Activated T-cell treated with anti-CD3 and anti-CD28 coated beads for 24 hours (primary cell): ENCODE measurements around the gene SHC1.

Experiments
- DNase-seq: peaks from one replicate; pipeline ENCODE4 v3.0.0-alpha.2; 2020; ENCODE audit warnings: low read depth

SHC1 gene

DNA sequence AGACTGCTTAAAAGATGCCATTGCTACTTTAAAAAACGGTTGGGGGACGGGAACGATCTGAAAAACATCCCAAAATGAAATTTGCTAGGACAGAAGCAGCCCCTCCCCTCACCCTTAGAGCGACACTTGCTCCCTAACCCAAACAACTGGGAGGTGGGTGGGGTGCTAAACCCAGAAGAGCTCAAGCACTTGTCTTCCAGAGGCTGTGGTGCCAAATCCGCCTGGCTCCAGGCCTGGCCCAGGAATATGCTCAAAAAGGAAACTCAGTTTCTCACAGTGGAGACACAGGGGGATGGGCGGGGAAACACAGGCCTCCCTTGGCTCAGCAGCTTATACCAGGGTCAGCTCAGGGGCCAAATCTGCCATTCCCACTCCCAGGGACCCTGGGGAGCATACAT lies 14.0 kb downstream of the SHC1 start:
- no peak for DNase-seq

DNA sequence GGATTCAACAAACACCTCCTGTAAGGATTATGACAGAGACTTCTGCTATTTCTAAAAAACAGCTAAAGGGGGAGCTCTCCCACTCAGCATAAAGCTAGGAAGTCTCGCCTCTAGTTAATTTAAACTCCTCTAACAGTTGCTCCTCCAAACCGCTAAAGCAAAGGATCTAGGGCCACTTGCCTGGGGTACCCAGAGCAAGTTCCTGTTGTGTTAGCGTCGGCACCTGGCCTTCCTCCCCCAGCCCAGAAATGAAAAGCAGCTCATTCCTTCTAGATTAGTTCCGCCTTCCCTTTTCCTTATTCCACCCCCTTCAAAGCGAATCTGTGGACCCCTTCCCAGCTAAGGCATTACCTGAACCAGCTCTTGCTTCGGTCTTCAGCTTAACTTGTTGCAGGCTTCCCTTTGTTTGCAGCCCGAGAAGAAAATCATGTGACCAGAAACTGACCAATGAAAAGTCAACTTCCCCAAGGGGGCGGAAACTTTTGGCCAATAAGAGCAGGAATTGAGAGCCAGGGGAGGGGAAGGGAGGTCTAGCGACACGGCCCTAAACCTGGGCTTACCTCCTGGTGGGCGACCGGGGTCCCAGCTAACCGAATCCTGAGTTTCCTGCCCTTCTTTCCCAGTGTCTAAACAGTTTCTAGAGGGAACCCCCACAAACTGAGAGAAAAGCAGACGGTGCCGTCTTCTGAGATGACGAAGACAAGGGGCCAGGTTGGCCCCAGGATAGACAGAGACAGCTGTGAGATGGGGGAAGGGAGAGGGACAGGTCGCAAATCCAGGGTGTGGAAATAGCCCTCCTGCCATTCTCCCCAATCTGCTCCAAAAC lies 14.6 kb downstream of the SHC1 start, which contains the start of gene PBXIP1:
Gene PBXIP1, minus strand, starts transcription at position 382 of the 826 bp plus-strand sequence. CDS start 2,378 bp downstream, outside the sequence.
- peak; percentile 79 for DNase-seq

DNA sequence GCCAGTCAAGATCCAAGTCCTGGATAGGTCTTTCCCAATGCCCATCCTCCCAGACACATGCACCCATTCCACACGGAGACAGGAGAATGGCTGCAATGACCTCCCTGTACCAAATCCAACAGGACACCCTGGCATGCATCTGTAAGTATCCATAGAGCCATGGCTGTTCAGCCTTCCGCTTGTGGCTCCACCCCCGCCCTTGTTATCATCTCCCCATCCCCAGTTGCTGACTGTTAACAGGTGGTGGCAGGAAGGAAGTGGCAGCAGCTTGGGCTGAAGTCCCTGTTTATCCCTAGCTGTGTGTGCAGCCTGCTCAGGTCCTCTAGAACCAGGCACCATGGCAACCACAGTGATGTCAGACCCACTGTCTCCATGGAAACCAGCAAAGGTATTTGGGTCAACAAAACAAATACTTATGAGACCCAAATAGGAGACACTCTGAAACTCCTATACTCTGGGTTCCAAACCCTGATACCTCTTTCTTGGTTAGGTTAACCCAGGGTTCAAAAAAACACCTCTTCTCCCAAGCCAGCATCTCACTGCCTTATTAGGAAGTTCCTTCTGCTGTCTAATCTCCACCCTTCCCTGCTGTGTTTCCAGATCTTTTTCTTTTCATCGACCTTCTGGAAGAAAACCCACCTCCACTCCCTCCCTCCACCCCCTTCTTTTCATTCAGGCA lies 15.4 kb downstream of the SHC1 start:
- peak; percentile 64 for DNase-seq

DNA sequence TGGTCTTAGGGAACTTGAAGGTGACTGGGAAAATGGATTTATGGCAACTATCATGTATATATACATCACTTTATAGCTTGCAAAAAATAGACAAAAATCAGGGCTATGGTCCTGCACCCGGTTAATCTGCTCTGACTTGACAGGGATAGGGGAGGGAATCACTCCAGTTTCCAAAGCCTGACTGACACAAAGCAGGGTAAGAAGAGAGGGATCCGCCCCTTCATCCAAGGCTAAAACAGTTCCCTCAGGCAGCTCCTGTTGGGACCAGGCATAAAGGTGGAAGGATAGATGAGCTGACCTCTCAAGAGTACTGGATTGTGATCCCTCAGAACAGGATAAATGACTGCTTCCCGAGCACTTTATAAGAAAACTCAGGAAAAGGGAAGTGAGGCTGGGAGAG lies 16.0 kb downstream of the SHC1 start:
- no peak for DNase-seq

DNA sequence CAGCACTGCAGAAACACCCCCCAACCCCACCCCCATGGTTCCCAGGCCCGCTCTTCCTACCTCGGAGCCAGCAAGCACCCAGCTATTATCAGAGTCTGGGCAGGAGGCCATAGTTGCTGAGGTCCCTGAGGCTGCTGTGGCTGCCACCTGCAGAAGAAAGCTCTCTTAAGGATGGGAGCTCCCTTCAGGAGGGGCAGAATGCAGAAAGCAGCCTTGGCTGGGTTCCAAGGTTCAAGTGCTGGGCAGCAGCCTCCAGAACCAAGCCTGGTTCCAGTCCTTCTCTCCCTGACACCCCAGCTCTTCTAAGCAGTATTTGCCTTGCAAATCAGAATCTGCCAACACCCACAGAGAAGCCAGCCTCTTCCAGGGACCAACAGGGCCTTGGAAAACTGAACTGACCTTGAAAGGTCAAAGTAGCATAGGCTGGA lies 16.9 kb downstream of the SHC1 start:
- no peak for DNase-seq

DNA sequence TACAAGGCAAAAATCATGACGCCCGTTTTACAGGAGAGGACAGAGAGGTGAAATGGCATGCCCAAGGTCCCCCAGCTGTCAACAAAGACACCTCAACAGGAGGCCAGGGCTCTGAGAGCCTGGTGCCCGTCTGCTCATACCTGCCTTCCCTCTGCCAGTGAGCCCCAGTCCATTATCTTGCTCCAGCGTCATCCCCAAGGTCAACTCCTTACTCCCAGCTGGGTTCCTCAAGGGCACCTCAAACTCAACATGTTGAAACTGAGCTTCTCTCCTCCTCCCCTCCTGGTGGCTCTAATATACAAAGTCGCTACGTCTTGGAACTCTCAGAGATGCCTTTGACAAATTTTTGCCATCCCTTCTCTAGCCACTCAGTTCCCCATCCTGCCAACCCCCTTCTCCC lies 17.9 kb downstream of the SHC1 start:
- no peak for DNase-seq

DNA sequence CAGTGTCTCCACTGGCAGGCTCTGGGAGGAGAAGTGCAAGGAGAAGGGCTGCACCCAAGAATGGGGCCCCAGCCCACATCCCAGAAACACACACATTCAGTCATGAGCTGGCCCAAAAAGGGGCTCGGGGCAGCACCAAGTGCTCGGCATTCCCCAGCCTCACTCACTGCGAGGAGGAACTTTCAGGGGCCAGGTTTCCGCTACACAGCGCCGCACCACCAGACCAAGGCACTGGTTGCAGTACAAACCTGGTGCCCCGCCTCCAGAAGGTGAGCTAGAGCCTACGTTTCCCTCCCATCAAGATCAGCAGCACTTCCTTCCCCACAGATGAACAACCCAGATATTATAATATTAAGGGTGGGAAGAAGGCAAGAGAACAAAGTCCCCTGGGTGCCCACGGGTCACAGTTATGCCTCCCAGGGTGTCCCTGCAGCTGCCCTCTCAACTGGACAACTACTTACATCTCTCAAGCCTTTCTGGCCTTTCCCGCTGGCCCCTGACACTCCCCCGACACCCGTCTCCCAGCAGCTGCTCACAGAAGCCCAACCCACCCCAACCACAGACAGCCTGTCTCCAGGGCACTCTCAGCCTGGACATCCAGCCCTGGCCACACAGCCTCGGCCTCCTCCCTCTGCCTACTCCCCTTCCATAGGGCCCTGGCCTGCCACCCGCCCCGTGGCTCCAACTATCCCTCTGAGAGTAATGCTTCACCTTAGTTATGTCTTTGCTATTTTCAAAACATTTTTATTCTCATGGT lies 18.5 kb downstream of the SHC1 start:
- DNase-seq: peak; percentile 55

DNA sequence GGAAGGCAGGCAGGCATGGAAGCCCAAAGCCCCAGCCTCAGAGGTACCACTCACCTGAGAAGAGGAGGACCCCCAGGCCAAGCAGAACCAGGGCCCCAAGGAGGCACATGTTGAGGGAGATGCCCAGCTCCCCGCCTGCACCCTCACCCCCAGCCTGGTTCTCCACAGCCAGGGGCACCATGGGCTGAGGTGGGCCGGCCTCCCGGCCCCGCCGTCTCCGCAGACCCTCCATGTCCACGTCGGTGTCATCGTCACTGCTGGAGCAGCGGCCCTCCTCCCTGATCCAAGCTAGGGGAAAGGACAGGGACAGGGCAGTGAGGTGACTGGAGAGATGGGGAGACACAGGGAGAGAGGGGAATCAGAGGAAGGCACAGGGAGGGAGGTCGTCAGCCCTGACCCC lies 22.5 kb downstream of the SHC1 start:
- DNase-seq: no peak

DNA sequence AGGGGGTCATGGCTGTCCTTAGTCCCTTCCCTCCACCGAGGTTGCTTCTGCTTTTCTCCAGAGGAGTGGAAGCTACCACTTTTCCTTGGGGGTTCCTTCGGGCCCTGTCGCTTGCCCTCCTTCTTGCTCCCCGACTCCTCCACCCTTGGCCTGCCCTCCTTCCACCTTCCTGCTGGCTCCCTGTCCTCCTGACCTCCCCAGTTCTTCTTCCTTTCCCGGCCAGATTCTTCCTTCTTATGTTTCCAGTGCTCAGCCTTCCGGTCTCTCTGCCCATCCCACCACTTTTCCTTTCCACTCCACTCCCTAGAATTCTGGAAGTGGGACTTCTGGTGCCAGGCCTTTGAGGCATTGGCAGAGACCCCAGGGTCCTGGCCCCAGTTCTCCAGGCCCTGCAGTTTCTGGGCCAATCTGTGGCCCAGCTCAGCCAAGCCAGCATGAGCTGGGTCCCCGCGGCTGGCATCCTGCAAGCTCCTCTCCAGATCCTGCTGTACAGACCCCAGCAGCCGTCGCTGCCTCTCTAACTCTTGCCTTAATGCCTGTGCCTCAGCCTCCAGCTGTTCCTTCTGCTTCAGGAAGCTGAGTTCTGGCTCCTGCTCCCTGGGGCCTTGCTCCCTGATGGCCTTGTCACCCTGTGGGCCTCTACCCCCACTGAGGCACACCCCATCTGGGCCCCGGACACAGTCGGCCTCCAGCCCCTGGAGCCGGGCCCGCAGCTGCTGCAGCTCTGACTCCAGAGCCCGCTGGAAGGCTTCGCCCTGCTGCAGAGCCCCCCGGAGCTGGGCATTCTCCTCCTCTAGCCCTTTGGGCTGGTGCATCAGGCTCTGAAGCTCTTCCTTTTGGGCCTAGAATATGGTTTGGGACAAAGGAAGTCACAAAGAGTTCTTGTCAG lies 24.3 kb downstream of the SHC1 start:
- DNase-seq: no peak

DNA sequence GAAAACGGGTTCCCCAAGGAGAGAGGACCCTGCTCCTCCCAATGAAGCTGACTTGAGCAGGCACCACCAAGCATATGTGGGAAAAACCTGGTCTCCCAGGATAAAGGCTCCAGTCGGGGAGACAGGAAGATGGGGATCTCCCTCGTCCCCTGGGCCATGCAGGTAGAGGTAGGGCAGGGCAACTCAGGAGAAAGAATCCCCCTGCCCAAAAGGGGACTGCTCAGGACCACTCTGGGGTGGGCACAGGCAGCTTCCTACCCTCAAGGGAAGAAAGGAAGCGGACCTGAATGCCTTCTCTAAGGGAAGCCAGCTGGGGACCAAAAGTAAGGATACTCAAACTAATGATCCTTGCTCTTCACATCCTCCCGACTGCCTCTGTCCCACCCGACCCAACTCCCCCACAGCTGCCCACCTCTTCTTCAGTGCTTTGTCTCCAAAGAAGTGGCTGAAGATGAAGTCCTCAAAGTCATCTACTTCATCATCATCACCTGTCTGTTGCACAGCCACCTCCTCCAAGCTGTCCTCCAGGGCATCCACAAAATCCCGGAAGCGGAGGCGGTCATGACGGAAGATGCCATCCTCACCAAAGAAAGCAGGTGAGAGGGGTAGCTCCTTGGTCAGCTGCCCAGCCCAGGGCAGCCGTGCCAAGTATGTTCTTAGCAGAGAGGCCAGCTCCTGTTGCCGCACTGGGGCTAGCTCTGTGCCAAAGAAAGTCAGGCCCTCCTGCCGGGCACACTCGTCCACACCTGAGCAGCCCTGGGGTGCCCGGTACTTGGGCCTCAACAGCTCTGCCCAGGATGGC lies 25.2 kb downstream of the SHC1 start:
- no peak for DNase-seq

DNA sequence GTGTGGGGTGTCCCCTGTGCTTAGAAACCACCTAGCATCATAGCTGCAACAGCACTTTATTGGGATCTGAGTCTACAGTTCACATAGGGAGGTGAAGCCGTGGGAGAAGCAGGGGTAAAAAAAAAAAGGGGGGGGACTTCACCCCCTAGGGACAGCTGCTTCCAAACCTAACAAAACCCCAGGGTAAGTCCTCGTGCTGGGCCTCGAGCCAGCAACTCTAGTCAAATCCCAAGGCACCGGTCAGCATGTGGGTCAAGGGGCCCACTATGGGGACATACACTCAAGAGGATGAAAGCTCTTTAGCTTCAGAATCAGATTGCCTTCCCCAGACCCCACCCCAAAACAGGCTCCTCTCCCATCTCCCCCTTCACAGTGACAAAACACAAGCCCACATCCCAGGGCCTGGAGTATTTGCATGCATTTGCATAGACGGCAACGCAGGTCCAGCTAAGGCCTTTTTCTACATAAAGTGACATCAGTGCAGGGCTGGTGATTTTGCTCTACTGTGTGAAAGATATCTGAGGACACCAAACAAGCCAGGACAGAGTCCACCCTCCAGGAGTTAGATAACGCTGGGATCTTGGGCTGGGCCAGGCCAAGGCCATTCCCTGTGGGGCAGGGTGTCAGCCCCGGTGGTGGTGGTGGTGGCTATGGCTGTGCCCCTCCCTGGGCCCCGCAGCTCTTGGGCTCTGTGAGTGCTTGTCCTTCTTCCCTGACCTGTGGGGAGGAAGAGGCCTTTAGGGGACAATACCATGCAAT lies 26.0 kb downstream of the SHC1 start:
- no peak for DNase-seq

DNA sequence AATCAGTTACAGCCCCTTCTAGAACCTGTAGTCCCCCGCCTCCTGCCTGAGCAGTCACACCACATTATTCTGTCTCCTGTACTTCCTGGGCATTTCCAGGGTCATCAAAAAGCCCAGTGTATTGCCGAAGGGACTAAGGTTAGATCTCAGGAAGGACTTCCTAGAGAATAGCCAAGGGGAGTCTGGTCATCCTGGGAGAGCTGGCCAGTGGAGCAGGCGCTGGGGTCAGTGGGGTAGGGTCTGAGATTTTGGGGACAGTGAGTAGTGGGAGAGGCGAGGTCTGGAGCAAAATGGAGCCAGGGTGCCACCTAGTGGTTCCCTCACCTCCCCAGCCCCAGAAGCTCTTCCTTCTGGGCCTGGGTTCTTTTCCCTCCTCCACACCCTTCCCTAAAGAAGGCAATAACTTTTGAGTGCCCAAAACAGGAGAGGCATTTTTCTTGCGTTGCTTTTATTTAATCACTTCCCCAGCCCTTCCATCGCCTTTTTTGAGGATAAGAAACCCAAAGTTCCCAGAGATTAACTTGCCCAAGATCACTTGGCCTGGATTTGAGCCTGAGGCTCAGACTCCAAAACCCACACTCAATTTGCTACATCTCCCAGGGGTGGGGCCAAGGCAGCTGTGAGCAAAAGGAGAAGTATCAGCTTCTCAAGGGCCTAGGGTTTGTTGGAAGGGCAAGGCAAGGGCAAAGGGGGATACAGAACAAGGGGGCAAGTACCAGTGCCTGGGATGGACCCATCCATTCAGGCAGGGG lies 26.7 kb downstream of the SHC1 start:
- DNase-seq: no peak

DNA sequence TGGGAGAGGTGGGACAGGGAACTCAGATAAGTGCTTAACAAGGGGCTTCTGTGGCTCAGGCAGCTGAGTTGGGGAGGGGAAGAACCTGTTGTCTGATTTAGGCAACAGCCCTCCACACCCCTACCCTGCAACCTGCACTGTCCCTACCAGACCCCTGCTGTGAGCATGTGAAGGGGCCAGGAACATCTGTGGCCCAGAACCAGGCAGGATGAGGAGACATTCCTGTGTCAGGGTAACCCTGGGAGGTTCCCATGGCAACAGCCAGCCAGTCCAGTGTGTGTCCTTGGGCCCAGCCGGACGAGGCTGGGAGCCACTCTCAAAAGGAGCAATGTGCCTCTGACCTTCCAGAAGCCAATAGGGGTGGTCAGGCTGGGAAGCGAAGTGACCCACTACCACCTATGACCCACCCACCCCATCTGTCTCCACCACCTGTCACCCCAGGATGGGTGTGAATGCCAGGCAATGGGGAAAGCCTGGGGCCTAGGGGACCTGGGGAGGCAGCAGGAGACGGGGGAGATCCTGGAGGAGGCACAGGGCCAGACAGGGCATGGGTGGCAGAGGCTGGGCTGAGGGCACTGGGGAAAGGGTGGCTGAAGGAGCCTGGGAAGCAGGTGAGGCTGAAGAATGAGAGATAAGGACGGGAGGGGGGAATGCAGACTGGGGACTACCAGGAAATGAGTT lies 29.1 kb downstream of the SHC1 start:
- no peak for DNase-seq

DNA sequence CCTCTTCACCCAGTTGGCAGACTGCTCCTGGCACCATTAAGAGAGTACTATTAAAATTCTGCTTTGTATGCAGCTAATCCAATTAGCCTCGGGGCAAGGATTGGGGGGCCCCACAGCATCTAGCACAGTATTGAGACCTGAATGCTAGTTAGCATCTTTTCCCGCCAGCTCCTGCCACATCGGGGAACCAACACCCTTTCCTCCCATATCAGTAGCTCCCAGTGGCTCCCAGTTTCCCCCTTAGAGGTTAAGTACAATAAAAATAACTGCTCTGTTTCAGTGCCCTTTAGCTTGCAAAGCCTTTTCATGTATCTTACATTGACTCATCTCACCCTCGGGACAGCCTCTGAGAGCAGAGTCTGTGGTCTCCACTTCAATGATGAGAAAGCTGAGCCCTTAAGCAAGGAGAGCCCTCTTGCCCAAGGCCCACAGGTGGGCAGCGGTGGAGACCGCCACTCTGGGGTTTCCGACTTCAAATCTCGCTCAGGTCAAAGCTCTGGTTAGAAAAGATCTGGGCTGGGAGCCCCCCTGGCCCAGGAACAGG lies 29.8 kb downstream of the SHC1 start:
- no peak for DNase-seq

DNA sequence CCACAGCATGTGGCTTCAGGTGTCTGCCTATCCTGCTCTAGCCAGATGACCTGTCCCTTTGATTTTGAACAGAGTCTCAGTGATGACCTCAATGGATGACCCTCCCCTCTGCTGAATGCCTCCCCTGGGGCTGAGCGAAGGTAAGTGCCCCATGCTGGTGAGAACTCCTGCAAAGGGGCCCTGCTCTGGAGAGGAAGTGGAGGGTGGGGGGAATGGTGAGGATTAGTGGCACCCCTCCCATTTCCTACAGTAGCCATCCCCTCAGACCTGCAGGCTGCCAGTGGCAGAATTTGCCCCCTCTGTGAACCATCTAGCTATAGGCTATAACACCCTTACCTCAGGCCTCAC lies 30.4 kb downstream of the SHC1 start:
- DNase-seq: no peak

DNA sequence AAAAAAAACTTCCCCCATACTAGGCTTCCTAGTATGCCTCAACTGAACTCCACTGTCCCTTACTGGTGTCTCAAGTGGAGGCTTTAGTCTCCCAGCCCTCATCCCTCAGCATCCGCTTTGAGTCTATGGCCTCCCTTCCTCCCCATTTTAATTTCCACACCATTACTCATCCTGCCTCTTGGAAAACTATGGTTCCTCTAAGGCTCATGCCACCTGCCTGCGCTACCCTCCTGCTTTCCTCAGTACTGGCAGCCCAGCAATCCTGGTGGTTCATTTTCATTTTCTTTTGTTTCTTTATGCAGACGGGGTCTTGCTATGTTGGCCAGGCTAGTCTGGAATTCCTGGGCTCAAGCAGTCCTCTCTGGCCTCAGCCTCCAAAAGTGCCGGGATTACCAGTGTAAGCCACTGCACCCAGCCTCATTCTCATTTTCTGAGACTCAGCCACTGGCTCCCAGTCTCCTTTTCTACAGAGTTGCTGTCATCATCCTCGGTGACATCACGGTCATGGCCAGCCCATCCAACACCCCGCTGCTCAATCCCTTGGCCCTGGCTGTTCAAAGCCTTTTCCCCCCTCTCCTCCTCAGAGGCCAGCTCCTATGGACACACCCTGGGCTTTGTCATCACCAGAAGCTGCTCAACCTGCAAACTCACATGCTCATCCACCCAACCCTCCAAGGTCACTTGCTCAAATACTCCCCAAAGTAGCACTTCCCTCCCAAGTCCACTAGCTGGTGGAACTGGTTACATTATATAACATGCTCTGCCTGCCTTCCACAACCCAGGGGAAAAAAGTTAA lies 31.7 kb downstream of the SHC1 start:
- DNase-seq: no peak

DNA sequence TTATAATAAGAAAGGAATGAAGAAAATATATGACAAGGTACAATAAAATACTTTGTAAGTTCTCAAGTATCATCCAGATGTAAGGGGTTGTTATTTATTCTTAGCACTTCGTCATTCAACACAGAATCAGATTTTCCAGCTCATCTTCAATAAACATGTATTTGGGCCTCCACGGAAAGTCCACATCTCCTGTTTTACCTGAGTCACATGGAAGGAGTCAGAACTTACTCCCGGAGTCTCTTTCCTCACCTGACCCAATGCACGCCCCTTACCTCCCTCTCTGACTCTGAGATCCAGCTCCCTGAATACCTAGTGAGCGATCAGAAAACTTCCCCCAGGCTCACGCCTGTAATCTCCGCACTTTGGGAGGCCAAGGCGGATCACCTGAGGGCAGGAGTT lies 32.6 kb downstream of the SHC1 start:
- DNase-seq: no peak
